Nephron progenitor cell (in vitro differentiated cells): ENCODE measurements around the gene ZNF892.

ENCODE experiments used
- DNase-seq: peaks from one replicate; pipeline ENCODE4 v3.0.0; 2021
- H3K27ac Mint-ChIP-seq: 2 replicates; pipeline ENCODE4 v1.8.0; 2021; ENCODE audit warnings: mild to moderate bottlenecking, moderate library complexity, mixed read lengths
- H3K27me3 Mint-ChIP-seq: 2 replicates; pipeline ENCODE4 v1.8.0; 2021; ENCODE audit warnings: mild to moderate bottlenecking, low read depth, mixed read lengths; ENCODE audit not compliant: poor library complexity
- H3K36me3 Mint-ChIP-seq: 2 replicates; pipeline ENCODE4 v1.8.0; 2021; ENCODE audit warnings: low read depth, mixed read lengths
- H3K4me1 Mint-ChIP-seq: 2 replicates; pipeline ENCODE4 v1.8.0; 2021; ENCODE audit warnings: mixed read lengths
- H3K4me3 Mint-ChIP-seq: 2 replicates; pipeline ENCODE4 v1.8.0; 2021; ENCODE audit warnings: mild to moderate bottlenecking, moderate library complexity, mixed read lengths
- H3K9me3 Mint-ChIP-seq: 2 replicates; pipeline ENCODE4 v1.8.0; 2021; ENCODE audit warnings: mild to moderate bottlenecking, moderate library complexity, mixed read lengths
- CTCF ChIP-seq: fragments of 200-600 bp; sonication (generic); IDR thresholded peaks from 2 replicates; pipeline ENCODE4 v1.5.0; 2021; ENCODE audit warnings: antibody characterized with exemption

Gene ZNF892

GRCh38 chr2:95165371-95166064 is 41.8 kb upstream of the ZNF892 start, which contains the start of gene ZNF2:
Gene ZNF2 (plus strand): TSS chr2:95165809. CDS start chr2:95176227, 10,418 bp downstream.
- Mint-ChIP-seq H3K36me3 (peaks cover 21% of the 10 kb centered on the region), H3K9me3 (peaks cover 16% of the 10 kb centered on the region), H3K4me1 (peaks cover 35% of the 10 kb centered on the region), H3K4me3 (peak within 1 kb of the TSS; percentile 98), H3K27me3 (no peaks in the 10 kb centered on the region), H3K27ac (peak within 1 kb of the TSS; percentile 98)
- no peak for TF ChIP-seq CTCF
- DNase-seq: peak; percentile 97

GRCh38 chr2:95166065-95166763 is 41.1 kb upstream of the ZNF892 start:
- peak overlapping the region; percentile 98 for H3K4me3 Mint-ChIP-seq
- H3K27me3 Mint-ChIP-seq: no peaks in the 10 kb centered on the region
- H3K36me3 Mint-ChIP-seq: peaks cover 21% of the 10 kb centered on the region
- H3K27ac Mint-ChIP-seq: no peak overlapping the region
- H3K4me1 Mint-ChIP-seq: peaks cover 35% of the 10 kb centered on the region
- peaks cover 20% of the 10 kb centered on the region for H3K9me3 Mint-ChIP-seq
- TF ChIP-seq CTCF: no peak
- DNase-seq: no peak

- no peak for TF ChIP-seq CTCF
- Mint-ChIP-seq H3K27me3 (peaks cover 3% of the 10 kb centered on the region), H3K4me1 (peaks cover under 1% of the 10 kb centered on the region), H3K4me3 (no peak overlapping the region), H3K27ac (no peak overlapping the region), H3K36me3 (peaks cover 21% of the 10 kb centered on the region), H3K9me3 (peaks cover 18% of the 10 kb centered on the region)
- DNase-seq: no peak
Measured at GRCh38 chr2:95171902-95172301, 35.4 kb upstream of the ZNF892 start.

- DNase-seq: no peak
- H3K27me3 Mint-ChIP-seq: peaks cover 3% of the 10 kb centered on the region
- no peak overlapping the region for H3K4me3 Mint-ChIP-seq
- no peak for TF ChIP-seq CTCF
- peaks cover 26% of the 10 kb centered on the region for H3K9me3 Mint-ChIP-seq
- H3K36me3 Mint-ChIP-seq: peaks cover 36% of the 10 kb centered on the region
- no peaks in the 10 kb centered on the region for H3K4me1 Mint-ChIP-seq
- H3K27ac Mint-ChIP-seq: no peak overlapping the region
Measured at GRCh38 chr2:95174031-95174542, 33.2 kb upstream of the ZNF892 start.

- Mint-ChIP-seq H3K4me3 (no peak overlapping the region), H3K36me3 (peaks cover 83% of the 10 kb centered on the region), H3K4me1 (no peaks in the 10 kb centered on the region), H3K9me3 (peaks cover 54% of the 10 kb centered on the region), H3K27me3 (peaks cover 10% of the 10 kb centered on the region), H3K27ac (no peak overlapping the region)
- TF ChIP-seq CTCF: no peak
- DNase-seq: no peak
Measured at GRCh38 chr2:95179451-95179850, 27.9 kb upstream of the ZNF892 start.
